Panc1 (cell line): ENCODE measurements around the gene DLK2.

Source experiments
- POLR2AphosphoS5 ChIP-seq: IDR thresholded peaks from 2 replicates; pipeline ENCODE4 v1.6.1; 2012; ENCODE audit warnings: mild to moderate bottlenecking, low read depth, low read length, moderate library complexity
- TF ChIP-seq, protein P1 (sequence below): fragments of 450-650 bp; IDR thresholded peaks from 2 replicates; pipeline ENCODE4 v1.5.1; 2017; ENCODE audit warnings: mild to moderate bottlenecking

DNA sequence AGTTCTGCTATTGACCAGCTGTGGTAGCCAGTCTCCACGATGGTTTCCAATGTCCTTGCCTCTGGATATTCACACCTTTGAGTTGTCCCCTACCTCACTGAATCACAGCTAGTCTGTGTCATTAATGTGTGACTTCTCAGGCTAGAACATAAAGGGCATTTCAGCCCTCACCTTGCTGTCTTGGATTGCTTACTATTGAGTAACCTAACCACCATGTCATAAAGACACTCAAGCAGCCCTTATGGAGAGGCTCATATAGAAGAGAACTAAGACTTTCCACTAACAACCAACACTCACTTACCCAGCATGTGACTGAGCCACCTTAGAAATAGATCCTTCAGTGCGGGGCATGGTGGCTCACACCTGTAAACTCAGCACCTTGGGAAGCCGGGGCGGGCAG, 47.1 kb downstream of the DLK2 start:
- TF ChIP-seq POLR2AphosphoS5 = no peak
- TF ChIP-seq, protein P1, sequence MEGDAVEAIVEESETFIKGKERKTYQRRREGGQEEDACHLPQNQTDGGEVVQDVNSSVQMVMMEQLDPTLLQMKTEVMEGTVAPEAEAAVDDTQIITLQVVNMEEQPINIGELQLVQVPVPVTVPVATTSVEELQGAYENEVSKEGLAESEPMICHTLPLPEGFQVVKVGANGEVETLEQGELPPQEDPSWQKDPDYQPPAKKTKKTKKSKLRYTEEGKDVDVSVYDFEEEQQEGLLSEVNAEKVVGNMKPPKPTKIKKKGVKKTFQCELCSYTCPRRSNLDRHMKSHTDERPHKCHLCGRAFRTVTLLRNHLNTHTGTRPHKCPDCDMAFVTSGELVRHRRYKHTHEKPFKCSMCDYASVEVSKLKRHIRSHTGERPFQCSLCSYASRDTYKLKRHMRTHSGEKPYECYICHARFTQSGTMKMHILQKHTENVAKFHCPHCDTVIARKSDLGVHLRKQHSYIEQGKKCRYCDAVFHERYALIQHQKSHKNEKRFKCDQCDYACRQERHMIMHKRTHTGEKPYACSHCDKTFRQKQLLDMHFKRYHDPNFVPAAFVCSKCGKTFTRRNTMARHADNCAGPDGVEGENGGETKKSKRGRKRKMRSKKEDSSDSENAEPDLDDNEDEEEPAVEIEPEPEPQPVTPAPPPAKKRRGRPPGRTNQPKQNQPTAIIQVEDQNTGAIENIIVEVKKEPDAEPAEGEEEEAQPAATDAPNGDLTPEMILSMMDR = no peak
